GM23248 (cell line): Measurements from ENCODE around the gene EPHB3. TPM values are rescaled to one million over a fixed set of nuclear protein-coding genes. Genes with fewer than 3 reads are reported as not detected.

Experiments
- DNase-seq: peaks from one replicate; pipeline ENCODE4 v3.0.0-alpha.2; 2015
- H2AFZ ChIP-seq: fragments of 200-600 bp; sonication (generic); 2 replicates; pipeline ENCODE4 v1.6.1; 2016; ENCODE audit warnings: antibody characterized with exemption
- H3F3A ChIP-seq: fragments of 200-600 bp; sonication (generic); 2 replicates; pipeline ENCODE4 v1.6.1; 2016; ENCODE audit warnings: mild to moderate bottlenecking, antibody characterized with exemption, mixed run types; ENCODE audit not compliant: insufficient read depth
- H3K27ac ChIP-seq: fragments of 200-600 bp; sonication (generic); 2 replicates; pipeline ENCODE4 v1.5.1; 2016; ENCODE audit warnings: mild to moderate bottlenecking
- H3K27me3 ChIP-seq: fragments of 200-600 bp; sonication (generic); replicated peaks from 2 replicates; pipeline ENCODE4 v1.6.1; 2016; ENCODE audit warnings: mild to moderate bottlenecking; ENCODE audit not compliant: insufficient read depth
- H3K36me3 ChIP-seq: fragments of 200-600 bp; sonication (generic); 2 replicates; pipeline ENCODE4 v1.6.1; 2016; ENCODE audit warnings: low read depth, mild to moderate bottlenecking
- H3K4me1 ChIP-seq: fragments of 200-600 bp; sonication (generic); 2 replicates; pipeline ENCODE4 v1.6.1; 2016; ENCODE audit warnings: mild to moderate bottlenecking; ENCODE audit not compliant: insufficient read depth
- H3K4me2 ChIP-seq: fragments of 200-600 bp; sonication (generic); one replicate; pipeline ENCODE4 v1.6.1; 2016; ENCODE audit warnings: mild to moderate bottlenecking; ENCODE audit not compliant: unreplicated experiment
- H3K4me3 ChIP-seq: fragments of 200-600 bp; sonication (generic); 2 replicates; pipeline ENCODE4 v1.5.1; 2016; ENCODE audit warnings: mild to moderate bottlenecking
- H3K79me2 ChIP-seq: fragments of 200-600 bp; sonication (generic); 2 replicates; pipeline ENCODE4 v1.6.1; 2016; ENCODE audit warnings: mild to moderate bottlenecking; ENCODE audit not compliant: insufficient read depth
- H3K9ac ChIP-seq: fragments of 200-600 bp; sonication (generic); 2 replicates; pipeline ENCODE4 v1.6.1; 2016; ENCODE audit warnings: mild to moderate bottlenecking
- H3K9me2 ChIP-seq: fragments of 200-600 bp; sonication (generic); 2 replicates; pipeline ENCODE4 v1.6.1; 2016; ENCODE audit warnings: mixed run types, mild to moderate bottlenecking, moderate library complexity; ENCODE audit not compliant: insufficient read depth
- H3K9me3 ChIP-seq: fragments of 200-600 bp; sonication (generic); one replicate; pipeline ENCODE4 v1.6.1; 2017; ENCODE audit warnings: low read depth
- H4K20me1 ChIP-seq: fragments of 200-600 bp; sonication (generic); 2 replicates; pipeline ENCODE4 v1.6.0; 2016; ENCODE audit not compliant: insufficient read depth
- EZH2 ChIP-seq: fragments of 200-600 bp; sonication (generic); IDR thresholded peaks from 2 replicates; pipeline ENCODE4 v1.6.1; 2018; ENCODE audit warnings: antibody characterized with exemption, mild to moderate bottlenecking; ENCODE audit not compliant: insufficient read depth, poor library complexity, severe bottlenecking
- EZH2phosphoT487 ChIP-seq: fragments of 200-600 bp; sonication (generic); IDR thresholded peaks from 2 replicates; pipeline ENCODE4 v1.6.1; 2018; ENCODE audit warnings: antibody characterized with exemption, moderate library complexity, mild to moderate bottlenecking, low read depth; ENCODE audit not compliant: insufficient read depth
- WGBS, 2 experiments: methylation state at CpG; one replicate each; pipeline ENCODE4 v1.1.6; 2015 to 2017; ENCODE audit warnings: low lambda C conversion rate in 2 of 2, low coverage in 1 of 2; ENCODE audit errors: missing lambda C conversion rate in 2 of 2; 5-methylcytosine and 5-hydroxymethylcytosine counted together
- in situ Hi-C: fragments of 300-500 bp; cut with MboI; formaldehyde crosslinking; loops from 2 replicates; pipeline ENCODE4 v1.15.0; 2020
- polyA plus RNA-seq: library from polyadenylated mRNA; unstranded; fragments of >200 nt; fragmentation: Nextera tagmentation; extraction: Ambion mirVana; gene quantifications from 2 replicates; pipeline ENCODE4 v1.2.1, GENCODE V29; 2016
- total RNA-seq: library from RNA; depleted of rRNA; stranded (reverse); fragments of >200 nt; shearing (Covaris generic); gene quantifications from 2 replicates; pipeline ENCODE4 v1.2.3, GENCODE V29; 2014

Gene EPHB3
- total and polyA plus RNA-seq, 2 experiments from 2014 or later, result 1.7 to 3.0 TPM

DNA sequence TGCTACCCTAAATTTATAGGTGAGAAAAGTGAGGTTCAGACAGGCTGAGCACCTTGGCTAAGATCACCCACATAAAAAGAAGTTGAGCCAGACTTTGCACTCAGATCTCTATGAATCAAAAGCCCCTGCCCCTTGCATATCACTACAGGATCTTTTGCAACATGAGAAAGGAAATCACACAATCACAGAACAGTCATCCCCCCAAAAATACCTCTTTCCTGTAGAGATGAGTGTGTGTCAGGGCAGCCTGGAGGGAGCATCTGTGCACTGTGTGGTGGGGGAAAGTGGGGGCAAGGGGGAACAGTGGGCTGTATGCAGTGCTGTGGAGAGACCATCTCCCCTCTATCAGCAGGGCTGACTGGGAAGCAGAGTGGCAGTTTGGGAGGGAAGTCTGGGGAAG, 46.6 kb downstream of the EPHB3 start:
- DNase-seq, result no peak
- Histone ChIP-seq H3K27me3 (peaks cover 22% of the 10 kb centered on the region), H4K20me1 (no peaks in the 10 kb centered on the region), H3F3A (no peaks in the 10 kb centered on the region; the same call in 1 of the 2 replicates), H3K36me3 (no peaks in the 10 kb centered on the region), H3K4me3 (no peak overlapping the region), H3K9me2 (no peaks in the 10 kb centered on the region), H3K27ac (no peak overlapping the region), H3K9ac (no peak overlapping the region), H3K4me1 (no peaks in the 10 kb centered on the region), H3K9me3 (no peaks in the 10 kb centered on the region), H3K4me2 (no peak overlapping the region), H2AFZ (no peak overlapping the region), H3K79me2 (no peaks in the 10 kb centered on the region)
- in situ Hi-C loops, result no loop called here
- TF ChIP-seq EZH2, result no peak
- TF ChIP-seq EZH2phosphoT487, result no peak

DNA sequence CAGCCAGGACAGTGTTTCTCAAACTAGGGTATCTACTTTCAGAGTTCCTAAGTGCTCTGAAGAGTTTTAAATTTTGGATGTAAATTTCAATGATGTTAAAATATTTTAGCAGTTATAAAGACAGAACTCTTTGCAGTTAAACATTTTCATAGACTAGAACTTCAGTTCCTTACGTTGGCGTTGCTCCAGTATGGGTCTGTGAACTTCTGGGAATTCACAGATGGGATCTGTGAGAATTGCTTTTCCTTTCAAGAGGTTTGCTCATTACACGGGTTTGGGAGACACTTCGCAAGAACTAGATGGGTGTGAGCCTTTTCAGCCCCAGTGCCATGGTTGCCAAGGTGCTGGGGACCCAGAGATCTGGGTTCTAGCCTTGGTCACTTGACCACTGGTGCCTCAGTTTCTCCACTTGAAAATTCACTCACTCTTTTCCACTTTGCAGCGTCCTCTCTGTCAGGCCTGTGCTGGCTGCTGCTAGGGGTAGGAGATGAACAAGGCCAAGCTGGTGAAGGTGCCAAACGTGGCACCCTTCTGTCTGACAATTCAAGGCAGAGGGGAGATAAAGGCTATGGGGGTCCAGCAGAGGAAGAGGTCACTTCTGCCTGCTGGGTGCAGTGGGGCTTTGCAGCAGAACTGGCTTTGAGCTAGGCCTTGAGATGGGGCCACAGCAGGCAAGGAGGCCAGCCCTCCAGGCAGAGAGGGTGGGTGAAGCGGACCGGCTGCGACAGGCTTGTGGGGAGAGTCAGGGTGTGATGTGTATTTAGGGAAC, 48.1 kb downstream of the EPHB3 start:
- Histone ChIP-seq H3K36me3 (no peaks in the 10 kb centered on the region), H3K4me1 (no peaks in the 10 kb centered on the region), H3K9ac (no peak overlapping the region), H3F3A (no peaks in the 10 kb centered on the region), H3K9me2 (no peaks in the 10 kb centered on the region), H2AFZ (no peak overlapping the region), H4K20me1 (no peaks in the 10 kb centered on the region), H3K79me2 (no peaks in the 10 kb centered on the region), H3K9me3 (no peaks in the 10 kb centered on the region), H3K27ac (no peak overlapping the region), H3K4me2 (no peak overlapping the region), H3K27me3 (0 out of 2 replicates have a peak, but pooled peaks cover 10% of the 10 kb centered on the region), H3K4me3 (no peak overlapping the region)
- WGBS, 2 experiments, result 73 to 76% methylated on average over 9 of the region's 9 CpGs
- in situ Hi-C loops, result no loop called here
- TF ChIP-seq EZH2phosphoT487, result no peak
- no peak for TF ChIP-seq EZH2
- no peak for DNase-seq

DNA sequence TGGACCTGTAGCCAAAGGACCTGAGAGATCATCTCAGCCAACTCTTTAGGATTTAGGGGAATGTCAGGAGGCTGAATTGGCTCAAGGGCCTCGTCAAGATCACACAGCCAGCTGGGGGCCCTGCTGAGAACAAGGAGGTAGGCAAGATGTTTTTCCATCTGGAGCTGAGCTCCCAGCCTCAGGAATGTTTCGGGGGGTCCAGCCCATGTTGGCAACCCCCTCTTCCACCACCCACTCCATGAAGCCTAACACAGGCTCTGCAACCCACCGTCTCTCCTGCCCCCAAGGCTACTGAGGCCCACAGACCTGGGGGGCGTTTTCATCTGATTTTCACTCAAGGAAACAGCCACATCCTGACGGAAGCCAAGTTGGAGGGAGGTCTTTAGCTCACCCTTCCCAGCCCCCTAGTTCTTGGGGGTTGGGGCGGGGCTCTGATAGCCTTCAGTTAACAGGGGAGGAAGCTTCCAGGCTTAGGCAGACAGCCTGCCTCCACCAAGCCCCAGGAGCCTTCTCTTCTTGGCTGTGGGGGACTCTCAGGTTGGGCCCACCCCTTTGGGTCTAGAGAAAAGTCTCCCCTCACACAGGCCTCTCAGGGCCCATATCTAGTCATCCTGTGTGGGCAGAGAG, 48.8 kb downstream of the EPHB3 start:
- 57 to 64% methylated on average over 6 of the region's 6 CpGs for WGBS, 2 experiments
- Histone ChIP-seq H3K36me3 (no peaks in the 10 kb centered on the region), H3F3A (no peaks in the 10 kb centered on the region), H3K4me1 (no peaks in the 10 kb centered on the region), H3K79me2 (no peaks in the 10 kb centered on the region), H3K4me2 (no peak overlapping the region), H2AFZ (no peak overlapping the region), H3K27ac (no peak overlapping the region), H3K9ac (no peak overlapping the region), H4K20me1 (no peaks in the 10 kb centered on the region), H3K27me3 (0 out of 2 replicates have a peak, but pooled peaks cover 3% of the 10 kb centered on the region), H3K4me3 (no peak overlapping the region), H3K9me2 (no peaks in the 10 kb centered on the region), H3K9me3 (no peaks in the 10 kb centered on the region)
- DNase-seq, result no peak
- in situ Hi-C loops, result no loop called here
- TF ChIP-seq EZH2phosphoT487, result no peak
- TF ChIP-seq EZH2, result no peak

DNA sequence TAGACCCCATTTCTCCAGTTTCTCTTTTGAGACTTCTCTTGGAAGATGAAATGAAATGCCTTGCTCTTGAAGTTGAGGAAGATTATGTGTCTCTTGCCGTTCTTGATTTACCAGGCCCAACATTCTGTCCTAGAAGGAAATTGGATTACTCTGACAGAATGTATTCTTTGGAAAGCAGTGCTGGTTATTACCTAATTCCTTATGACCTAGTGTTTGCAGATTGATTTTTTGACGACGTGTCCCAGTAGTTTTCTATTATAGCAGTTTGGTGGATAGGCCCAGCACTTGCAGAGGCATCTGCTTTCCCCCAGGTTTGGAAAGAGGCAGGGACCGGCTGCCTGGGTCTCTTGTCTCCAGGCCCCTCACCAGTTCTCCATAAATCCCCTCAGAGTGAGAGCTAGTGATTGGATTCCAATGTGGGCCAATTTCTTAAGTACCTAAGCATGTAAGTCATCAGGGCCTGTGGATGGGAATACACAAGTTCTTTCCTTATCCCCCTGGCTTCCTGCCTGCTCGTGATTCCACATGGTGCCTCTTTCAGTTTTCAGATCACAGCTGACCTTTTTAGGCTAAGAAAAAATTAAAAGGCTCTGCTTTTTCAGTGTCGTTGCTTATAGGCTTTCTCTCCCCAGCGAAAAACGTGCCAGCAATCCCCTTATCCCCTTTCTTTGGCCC, 50.2 kb downstream of the EPHB3 start:
- Histone ChIP-seq H3K4me3 (no peak overlapping the region), H3K27me3 (peaks cover 8% of the 10 kb centered on the region; the same call in 1 of the 2 replicates), H3K79me2 (no peaks in the 10 kb centered on the region), H3F3A (no peaks in the 10 kb centered on the region), H3K9me2 (no peaks in the 10 kb centered on the region), H3K9me3 (no peaks in the 10 kb centered on the region), H4K20me1 (no peaks in the 10 kb centered on the region), H3K36me3 (no peaks in the 10 kb centered on the region), H3K9ac (no peak overlapping the region), H2AFZ (no peak overlapping the region), H3K27ac (no peak overlapping the region), H3K4me1 (no peaks in the 10 kb centered on the region), H3K4me2 (no peak overlapping the region)
- in situ Hi-C loops, result no loop called here
- DNase-seq, result no peak
- WGBS, 2 experiments, result 72 to 77% methylated on average over 8 of the region's 8 CpGs
- TF ChIP-seq EZH2phosphoT487 (no peak), EZH2 (no peak)
